ENCODE results near the gene FOXO1. TPM values are rescaled to one million over a fixed set of nuclear protein-coding genes. Genes with fewer than 3 reads are reported as not detected.

Gene FOXO1
- total RNA-seq, 4 donors from 2014 or later: 50.7 to 67.2 (median 60.3) TPM

GRCh38 chr13:40556453-40556852 lies 110.0 kb downstream of the FOXO1 start:
- Histone ChIP-seq H3K9me3 (no peaks in the 10 kb centered on the region), H3K4me3 (no peak overlapping the region), H3K36me3 (peaks cover 14% of the 10 kb centered on the region), H3K4me1 (peaks cover 10% of the 10 kb centered on the region), H3K27me3 (no peaks in the 10 kb centered on the region), H3K27ac (no peak overlapping the region)
- no peak for TF ChIP-seq CTCF (IDR thresholded peaks at IDR 0.05)
- TF ChIP-seq EP300 (IDR thresholded peaks at IDR 0.05): no peak
- TF ChIP-seq POLR2A (IDR thresholded peaks at IDR 0.05): no peak
- no peak for TF ChIP-seq POLR2AphosphoS5 (IDR thresholded peaks at IDR 0.05)
- DNase-seq (ENCODE audit: low spot score in 2 of 2): no peak

GRCh38 chr13:40553356-40553755 lies 113.1 kb downstream of the FOXO1 start:
- Histone ChIP-seq H3K9me3 (no peaks in the 10 kb centered on the region), H3K36me3 (no peaks in the 10 kb centered on the region), H3K27ac (no peak overlapping the region), H3K27me3 (no peaks in the 10 kb centered on the region), H3K4me1 (peaks cover 7% of the 10 kb centered on the region), H3K4me3 (no peak overlapping the region)
- TF ChIP-seq POLR2A (IDR thresholded peaks at IDR 0.05): no peak
- no peak for TF ChIP-seq EP300 (IDR thresholded peaks at IDR 0.05)
- TF ChIP-seq CTCF (IDR thresholded peaks at IDR 0.05): no peak
- no peak for TF ChIP-seq POLR2AphosphoS5 (IDR thresholded peaks at IDR 0.05)
- no peak for DNase-seq (ENCODE audit: low spot score in 2 of 2)
- WGBS: 86% methylated on average over 3 of the region's 3 CpGs

GRCh38 chr13:40552895-40553294 lies 113.5 kb downstream of the FOXO1 start:
- no peak for DNase-seq (ENCODE audit: low spot score in 2 of 2)
- 98% methylated on average over 6 of the region's 6 CpGs for WGBS

GRCh38 chr13:40550130-40550529 lies 116.3 kb downstream of the FOXO1 start:
- no peaks in the 10 kb centered on the region for H3K36me3 ChIP-seq
- no peak for DNase-seq (ENCODE audit: low spot score in 2 of 2)

More at GRCh38 chr13:40552895-40553294, 113.5 kb downstream of the FOXO1 start:
- Histone ChIP-seq H3K36me3 (no peaks in the 10 kb centered on the region), H3K4me3 (no peak overlapping the region), H3K9me3 (no peaks in the 10 kb centered on the region), H3K27ac (no peak overlapping the region), H3K4me1 (peaks cover 7% of the 10 kb centered on the region), H3K27me3 (no peaks in the 10 kb centered on the region)
- TF ChIP-seq EP300 (IDR thresholded peaks at IDR 0.05): no peak
- no peak for TF ChIP-seq POLR2A (IDR thresholded peaks at IDR 0.05)
- TF ChIP-seq CTCF (IDR thresholded peaks at IDR 0.05): no peak
- TF ChIP-seq POLR2AphosphoS5 (IDR thresholded peaks at IDR 0.05): no peak

GRCh38 chr13:40549500-40550094 lies 116.8 kb downstream of the FOXO1 start:
- no peak overlapping the region for H3K27ac ChIP-seq
- H3K36me3 ChIP-seq: no peaks in the 10 kb centered on the region
- H3K9me3 ChIP-seq: no peaks in the 10 kb centered on the region
- DNase-seq (ENCODE audit: low spot score in 2 of 2): no peak
- H3K4me1 ChIP-seq: peaks cover 12% of the 10 kb centered on the region
- no peak overlapping the region for H3K4me3 ChIP-seq
- no peak for TF ChIP-seq POLR2AphosphoS5 (IDR thresholded peaks at IDR 0.05)
- no peak for TF ChIP-seq POLR2A (IDR thresholded peaks at IDR 0.05)
- TF ChIP-seq CTCF (IDR thresholded peaks at IDR 0.05): no peak
- no peak for TF ChIP-seq EP300 (IDR thresholded peaks at IDR 0.05)
- no peaks in the 10 kb centered on the region for H3K27me3 ChIP-seq

More at GRCh38 chr13:40550130-40550529, 116.3 kb downstream of the FOXO1 start:
- TF ChIP-seq CTCF (IDR thresholded peaks at IDR 0.05): no peak
- TF ChIP-seq EP300 (IDR thresholded peaks at IDR 0.05): no peak
- no peak for TF ChIP-seq POLR2AphosphoS5 (IDR thresholded peaks at IDR 0.05)
- no peak for TF ChIP-seq POLR2A (IDR thresholded peaks at IDR 0.05)
- no peaks in the 10 kb centered on the region for H3K27me3 ChIP-seq
- H3K27ac ChIP-seq: no peak overlapping the region
- no peaks in the 10 kb centered on the region for H3K9me3 ChIP-seq
- no peak overlapping the region for H3K4me3 ChIP-seq
- H3K4me1 ChIP-seq: peaks cover 12% of the 10 kb centered on the region
- WGBS: 93% methylated on average over 2 of the region's 2 CpGs

Data from suprapubic skin (tissue), 4 donors.